Measurements from ENCODE around the gene DRD4.

DNA sequence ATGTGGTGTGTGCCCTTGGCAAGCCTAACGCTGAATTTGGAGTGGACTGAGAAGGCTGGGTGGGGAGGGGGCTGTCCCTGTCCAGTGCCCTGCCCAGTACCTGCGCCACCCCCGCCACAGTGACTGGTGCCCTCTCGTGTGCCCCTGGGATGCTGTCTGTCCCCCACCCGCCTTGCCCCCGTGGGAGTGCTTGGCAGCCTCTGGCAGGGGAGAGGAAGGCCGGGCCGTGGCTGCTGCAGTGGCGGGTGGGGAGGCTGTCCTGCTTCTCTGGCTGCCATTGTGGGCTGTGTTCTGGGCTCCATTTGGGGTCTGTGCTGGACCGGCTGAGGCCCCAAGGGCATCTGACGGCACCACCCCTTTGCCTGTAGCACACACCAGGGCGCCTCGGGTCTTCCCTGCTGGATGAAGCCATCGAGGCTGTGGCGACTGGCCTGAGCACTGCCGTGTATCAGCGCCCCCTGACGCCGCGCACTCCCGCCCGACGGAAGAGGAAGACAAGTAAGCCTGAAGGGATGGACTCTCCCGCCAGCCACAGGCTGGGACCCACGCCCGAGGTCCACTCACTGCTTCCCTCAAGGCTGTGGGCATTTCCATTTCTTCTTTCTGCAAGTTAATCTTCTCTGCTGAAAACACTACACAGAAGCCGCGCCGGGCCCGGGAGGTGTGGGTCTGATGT is 38.9 kb upstream of the DRD4 start:
- TF ChIP-seq, protein P1, sequence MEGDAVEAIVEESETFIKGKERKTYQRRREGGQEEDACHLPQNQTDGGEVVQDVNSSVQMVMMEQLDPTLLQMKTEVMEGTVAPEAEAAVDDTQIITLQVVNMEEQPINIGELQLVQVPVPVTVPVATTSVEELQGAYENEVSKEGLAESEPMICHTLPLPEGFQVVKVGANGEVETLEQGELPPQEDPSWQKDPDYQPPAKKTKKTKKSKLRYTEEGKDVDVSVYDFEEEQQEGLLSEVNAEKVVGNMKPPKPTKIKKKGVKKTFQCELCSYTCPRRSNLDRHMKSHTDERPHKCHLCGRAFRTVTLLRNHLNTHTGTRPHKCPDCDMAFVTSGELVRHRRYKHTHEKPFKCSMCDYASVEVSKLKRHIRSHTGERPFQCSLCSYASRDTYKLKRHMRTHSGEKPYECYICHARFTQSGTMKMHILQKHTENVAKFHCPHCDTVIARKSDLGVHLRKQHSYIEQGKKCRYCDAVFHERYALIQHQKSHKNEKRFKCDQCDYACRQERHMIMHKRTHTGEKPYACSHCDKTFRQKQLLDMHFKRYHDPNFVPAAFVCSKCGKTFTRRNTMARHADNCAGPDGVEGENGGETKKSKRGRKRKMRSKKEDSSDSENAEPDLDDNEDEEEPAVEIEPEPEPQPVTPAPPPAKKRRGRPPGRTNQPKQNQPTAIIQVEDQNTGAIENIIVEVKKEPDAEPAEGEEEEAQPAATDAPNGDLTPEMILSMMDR (IDR thresholded peaks at IDR 0.05): no peak
- TF ChIP-seq POLR2A (IDR thresholded peaks at IDR 0.05): no peak

Data from thyroid gland (tissue), 4 donors.